WTC11 (cell line): Measurements from ENCODE around the gene PUDP. TPM values are rescaled to one million over a fixed set of nuclear protein-coding genes. Genes with fewer than 3 reads are reported as not detected.

Source experiments
- ATAC-seq: fragments of 200-7000 bp; cut with Tn5 transposase; 2 replicates; pipeline ENCODE4 v1.10.0; 2021; ENCODE audit warnings: mild to moderate bottlenecking, moderate library complexity
- CTCF ChIA-PET: fragments of 300-600 bp; sonication (Branson Sonifier 250); formaldehyde crosslinking; loops from one replicate; lab custom pipeline; 2021; ENCODE audit warnings: antibody characterized with exemption; lab: Charles Lee
- POLR2A ChIA-PET: fragments of 350-600 bp; sonication (Branson Sonifier 250); formaldehyde crosslinking; loops from one replicate; lab custom pipeline; 2021; ENCODE audit warnings: antibody characterized with exemption; lab: Charles Lee
- DNase-seq: peaks from one replicate; pipeline ENCODE4 v3.0.0; 2021; ENCODE audit warnings: low spot score
- H3K27ac Mint-ChIP-seq: 2 replicates; pipeline ENCODE4 v1.8.0; 2021; ENCODE audit warnings: mixed read lengths
- H3K27me3 Mint-ChIP-seq: 2 replicates; pipeline ENCODE4 v1.8.0; 2021; ENCODE audit warnings: low read depth, mild to moderate bottlenecking, moderate library complexity, mixed read lengths
- H3K36me3 Mint-ChIP-seq: 2 replicates; pipeline ENCODE4 v1.8.0; 2021; ENCODE audit warnings: mixed read lengths
- H3K4me1 Mint-ChIP-seq: 2 replicates; pipeline ENCODE4 v1.8.0; 2022; ENCODE audit warnings: mixed read lengths
- H3K4me3 Mint-ChIP-seq: 2 replicates; pipeline ENCODE4 v1.8.0; 2021; ENCODE audit warnings: mild to moderate bottlenecking, moderate library complexity, mixed read lengths
- H3K9me3 Mint-ChIP-seq: 2 replicates; pipeline ENCODE4 v1.8.0; 2021; ENCODE audit warnings: mixed read lengths
- ATF1 ChIP-seq: sonication (generic); formaldehyde crosslinking; IDR thresholded peaks from 2 replicates; pipeline ENCODE4 v1.8.1; 2023; ENCODE audit warnings: mild to moderate bottlenecking, moderate library complexity, missing genetic modification reagents
- ELF4 ChIP-seq: sonication (generic); formaldehyde crosslinking; IDR thresholded peaks from 2 replicates; pipeline ENCODE4 v1.8.1; 2022; ENCODE audit warnings: low read depth, mild to moderate bottlenecking, moderate library complexity, missing genetic modification reagents
- ETV6 ChIP-seq: sonication (generic); formaldehyde crosslinking; IDR thresholded peaks from 2 replicates; pipeline ENCODE4 v1.8.1; 2022; ENCODE audit warnings: mild to moderate bottlenecking, missing genetic modification reagents
- JUN ChIP-seq: sonication (generic); formaldehyde crosslinking; IDR thresholded peaks from 2 replicates; pipeline ENCODE4 v1.8.0; 2023; ENCODE audit warnings: mild to moderate bottlenecking, missing genetic modification reagents
- KAT7 ChIP-seq: sonication (generic); formaldehyde crosslinking; IDR thresholded peaks from 2 replicates; pipeline ENCODE4 v1.8.1; 2023; ENCODE audit warnings: missing genetic modification reagents, mild to moderate bottlenecking, borderline replicate concordance
- NFYB ChIP-seq: sonication (generic); formaldehyde crosslinking; conservative IDR thresholded peaks from 2 replicates; pipeline ENCODE4 v1.8.0; 2022; ENCODE audit warnings: low read depth, missing genetic modification reagents
- OVOL2 ChIP-seq: fragments of 250-450 bp; sonication (Bioruptor Pico); IDR thresholded peaks from 2 replicates; pipeline ENCODE4 v1.9.0; 2021; ENCODE audit warnings: mild to moderate bottlenecking, borderline replicate concordance
- SP1 ChIP-seq: sonication (generic); formaldehyde crosslinking; conservative IDR thresholded peaks from 2 replicates; pipeline ENCODE4 v1.8.1; 2022; ENCODE audit warnings: missing genetic modification reagents
- ZNF232 ChIP-seq: sonication (generic); formaldehyde crosslinking; IDR thresholded peaks from 2 replicates; pipeline ENCODE4 v1.8.0; 2022; ENCODE audit warnings: mild to moderate bottlenecking, missing genetic modification reagents
- ZNF671 ChIP-seq: fragments of 250-450 bp; sonication (Bioruptor Pico); IDR thresholded peaks from 2 replicates; pipeline ENCODE4 v1.8.0; 2021; ENCODE audit warnings: mild to moderate bottlenecking
- total RNA-seq: library from RNA; stranded (reverse); gene quantifications from 3 replicates; pipeline ENCODE4 v1.2.3, GENCODE V29; 2021
- TF ChIP-seq, protein P1 (sequence below): sonication (generic); formaldehyde crosslinking; IDR thresholded peaks from 2 replicates; pipeline ENCODE4 v1.8.1; 2023; ENCODE audit warnings: mild to moderate bottlenecking, missing genetic modification reagents, moderate library complexity
- TF ChIP-seq, protein P2 (sequence below): sonication (generic); formaldehyde crosslinking; conservative IDR thresholded peaks from 2 replicates; pipeline ENCODE4 v1.8.1; 2023; ENCODE audit warnings: mild to moderate bottlenecking, low read depth, missing genetic modification reagents, moderate library complexity
- TF ChIP-seq, protein P3 (sequence below): sonication (generic); formaldehyde crosslinking; IDR thresholded peaks from 2 replicates; pipeline ENCODE4 v1.8.1; 2022; ENCODE audit warnings: low read depth, mild to moderate bottlenecking, moderate library complexity, missing genetic modification reagents, borderline replicate concordance
- TF ChIP-seq, protein P4 (sequence below): fragments of 250-450 bp; sonication (Bioruptor Pico); IDR thresholded peaks from 2 replicates; pipeline ENCODE4 v1.8.0; 2021; ENCODE audit warnings: mild to moderate bottlenecking
- TF ChIP-seq, protein P5 (sequence below): sonication (generic); formaldehyde crosslinking; IDR thresholded peaks from 2 replicates; pipeline ENCODE4 v1.8.0; 2023; ENCODE audit warnings: missing genetic modification reagents
- TF ChIP-seq, protein P6 (sequence below): sonication (generic); formaldehyde crosslinking; IDR thresholded peaks from 2 replicates; pipeline ENCODE4 v1.8.1; 2022; ENCODE audit warnings: low read depth, missing genetic modification reagents, borderline replicate concordance
- TF ChIP-seq, protein P7 (sequence below): sonication (generic); formaldehyde crosslinking; IDR thresholded peaks from 2 replicates; pipeline ENCODE4 v1.8.0; 2022; ENCODE audit warnings: mild to moderate bottlenecking, missing genetic modification reagents
- TF ChIP-seq, protein P8 (sequence below): sonication (generic); formaldehyde crosslinking; IDR thresholded peaks from 2 replicates; pipeline ENCODE4 v1.8.1; 2022; ENCODE audit warnings: mild to moderate bottlenecking, moderate library complexity, missing genetic modification reagents
- TF ChIP-seq, protein P9 (sequence below): fragments of 250-450 bp; sonication (Bioruptor Pico); conservative IDR thresholded peaks from 2 replicates; pipeline ENCODE4 v1.9.0; 2021; ENCODE audit warnings: mild to moderate bottlenecking

Gene PUDP
- total RNA-seq, 1 experiment from 2014 or later, result 20.8 TPM

DNA sequence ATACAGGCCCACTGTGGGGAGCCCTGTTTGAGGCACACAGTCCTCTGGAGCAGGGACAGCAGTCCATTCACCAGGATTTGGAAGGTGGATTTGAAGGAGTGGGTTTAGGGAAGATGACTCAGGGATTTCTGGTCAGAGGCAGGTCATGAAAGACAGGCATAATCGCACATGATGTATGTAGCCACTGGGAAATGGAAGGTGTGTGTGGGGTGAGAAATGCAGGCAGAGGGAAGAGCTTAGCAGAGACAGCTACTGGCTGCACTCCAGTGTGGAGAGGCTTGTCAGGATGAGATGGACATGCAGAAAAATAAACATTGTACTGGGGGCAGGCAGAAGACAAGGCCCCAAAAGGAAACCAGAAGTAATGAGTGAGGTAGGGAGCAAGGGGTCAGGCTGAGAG lies 85.7 kb downstream of the PUDP start:
- H3K9me3 Mint-ChIP-seq, result peaks cover 6% of the 10 kb centered on the region
- no peak for ATAC-seq
- peaks cover 3% of the 10 kb centered on the region; the same call in 1 of the 2 replicates for H3K4me1 Mint-ChIP-seq
- TF ChIP-seq ELF4, result no peak
- TF ChIP-seq, protein P1, sequence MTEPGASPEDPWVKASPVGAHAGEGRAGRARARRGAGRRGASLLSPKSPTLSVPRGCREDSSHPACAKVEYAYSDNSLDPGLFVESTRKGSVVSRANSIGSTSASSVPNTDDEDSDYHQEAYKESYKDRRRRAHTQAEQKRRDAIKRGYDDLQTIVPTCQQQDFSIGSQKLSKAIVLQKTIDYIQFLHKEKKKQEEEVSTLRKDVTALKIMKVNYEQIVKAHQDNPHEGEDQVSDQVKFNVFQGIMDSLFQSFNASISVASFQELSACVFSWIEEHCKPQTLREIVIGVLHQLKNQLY (CRISPR knock-in tag), result no peak
- TF ChIP-seq JUN (CRISPR knock-in tag), result no peak
- TF ChIP-seq, protein P2, sequence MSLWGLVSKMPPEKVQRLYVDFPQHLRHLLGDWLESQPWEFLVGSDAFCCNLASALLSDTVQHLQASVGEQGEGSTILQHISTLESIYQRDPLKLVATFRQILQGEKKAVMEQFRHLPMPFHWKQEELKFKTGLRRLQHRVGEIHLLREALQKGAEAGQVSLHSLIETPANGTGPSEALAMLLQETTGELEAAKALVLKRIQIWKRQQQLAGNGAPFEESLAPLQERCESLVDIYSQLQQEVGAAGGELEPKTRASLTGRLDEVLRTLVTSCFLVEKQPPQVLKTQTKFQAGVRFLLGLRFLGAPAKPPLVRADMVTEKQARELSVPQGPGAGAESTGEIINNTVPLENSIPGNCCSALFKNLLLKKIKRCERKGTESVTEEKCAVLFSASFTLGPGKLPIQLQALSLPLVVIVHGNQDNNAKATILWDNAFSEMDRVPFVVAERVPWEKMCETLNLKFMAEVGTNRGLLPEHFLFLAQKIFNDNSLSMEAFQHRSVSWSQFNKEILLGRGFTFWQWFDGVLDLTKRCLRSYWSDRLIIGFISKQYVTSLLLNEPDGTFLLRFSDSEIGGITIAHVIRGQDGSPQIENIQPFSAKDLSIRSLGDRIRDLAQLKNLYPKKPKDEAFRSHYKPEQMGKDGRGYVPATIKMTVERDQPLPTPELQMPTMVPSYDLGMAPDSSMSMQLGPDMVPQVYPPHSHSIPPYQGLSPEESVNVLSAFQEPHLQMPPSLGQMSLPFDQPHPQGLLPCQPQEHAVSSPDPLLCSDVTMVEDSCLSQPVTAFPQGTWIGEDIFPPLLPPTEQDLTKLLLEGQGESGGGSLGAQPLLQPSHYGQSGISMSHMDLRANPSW (CRISPR knock-in tag), result no peak
- TF ChIP-seq ATF1 (CRISPR knock-in tag), result no peak
- TF ChIP-seq SP1 (CRISPR knock-in tag), result no peak
- no peak for TF ChIP-seq KAT7
- TF ChIP-seq ZNF671 (CRISPR knock-in tag), result no peak
- TF ChIP-seq, protein P3, sequence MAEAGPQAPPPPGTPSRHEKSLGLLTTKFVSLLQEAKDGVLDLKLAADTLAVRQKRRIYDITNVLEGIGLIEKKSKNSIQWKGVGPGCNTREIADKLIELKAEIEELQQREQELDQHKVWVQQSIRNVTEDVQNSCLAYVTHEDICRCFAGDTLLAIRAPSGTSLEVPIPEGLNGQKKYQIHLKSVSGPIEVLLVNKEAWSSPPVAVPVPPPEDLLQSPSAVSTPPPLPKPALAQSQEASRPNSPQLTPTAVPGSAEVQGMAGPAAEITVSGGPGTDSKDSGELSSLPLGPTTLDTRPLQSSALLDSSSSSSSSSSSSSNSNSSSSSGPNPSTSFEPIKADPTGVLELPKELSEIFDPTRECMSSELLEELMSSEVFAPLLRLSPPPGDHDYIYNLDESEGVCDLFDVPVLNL (CRISPR knock-in tag), result no peak
- no peak for TF ChIP-seq ZNF232 (CRISPR knock-in tag)
- TF ChIP-seq, protein P4, sequence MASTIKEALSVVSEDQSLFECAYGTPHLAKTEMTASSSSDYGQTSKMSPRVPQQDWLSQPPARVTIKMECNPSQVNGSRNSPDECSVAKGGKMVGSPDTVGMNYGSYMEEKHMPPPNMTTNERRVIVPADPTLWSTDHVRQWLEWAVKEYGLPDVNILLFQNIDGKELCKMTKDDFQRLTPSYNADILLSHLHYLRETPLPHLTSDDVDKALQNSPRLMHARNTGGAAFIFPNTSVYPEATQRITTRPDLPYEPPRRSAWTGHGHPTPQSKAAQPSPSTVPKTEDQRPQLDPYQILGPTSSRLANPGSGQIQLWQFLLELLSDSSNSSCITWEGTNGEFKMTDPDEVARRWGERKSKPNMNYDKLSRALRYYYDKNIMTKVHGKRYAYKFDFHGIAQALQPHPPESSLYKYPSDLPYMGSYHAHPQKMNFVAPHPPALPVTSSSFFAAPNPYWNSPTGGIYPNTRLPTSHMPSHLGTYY, result no peak
- no peak for TF ChIP-seq OVOL2 (CRISPR knock-in tag)
- TF ChIP-seq ETV6 (CRISPR knock-in tag), result no peak
- TF ChIP-seq, protein P5, sequence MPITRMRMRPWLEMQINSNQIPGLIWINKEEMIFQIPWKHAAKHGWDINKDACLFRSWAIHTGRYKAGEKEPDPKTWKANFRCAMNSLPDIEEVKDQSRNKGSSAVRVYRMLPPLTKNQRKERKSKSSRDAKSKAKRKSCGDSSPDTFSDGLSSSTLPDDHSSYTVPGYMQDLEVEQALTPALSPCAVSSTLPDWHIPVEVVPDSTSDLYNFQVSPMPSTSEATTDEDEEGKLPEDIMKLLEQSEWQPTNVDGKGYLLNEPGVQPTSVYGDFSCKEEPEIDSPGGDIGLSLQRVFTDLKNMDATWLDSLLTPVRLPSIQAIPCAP (CRISPR knock-in tag), result no peak
- TF ChIP-seq, all 79 proteins: peak for 0
- no peak for DNase-seq
- H3K4me3 Mint-ChIP-seq, result no peak overlapping the region
- ChIA-PET CTCF (no interaction called here), POLR2A (no interaction called here)
- no peak overlapping the region for H3K27ac Mint-ChIP-seq
- peaks cover 18% of the 10 kb centered on the region for H3K36me3 Mint-ChIP-seq
- no peaks in the 10 kb centered on the region for H3K27me3 Mint-ChIP-seq

DNA sequence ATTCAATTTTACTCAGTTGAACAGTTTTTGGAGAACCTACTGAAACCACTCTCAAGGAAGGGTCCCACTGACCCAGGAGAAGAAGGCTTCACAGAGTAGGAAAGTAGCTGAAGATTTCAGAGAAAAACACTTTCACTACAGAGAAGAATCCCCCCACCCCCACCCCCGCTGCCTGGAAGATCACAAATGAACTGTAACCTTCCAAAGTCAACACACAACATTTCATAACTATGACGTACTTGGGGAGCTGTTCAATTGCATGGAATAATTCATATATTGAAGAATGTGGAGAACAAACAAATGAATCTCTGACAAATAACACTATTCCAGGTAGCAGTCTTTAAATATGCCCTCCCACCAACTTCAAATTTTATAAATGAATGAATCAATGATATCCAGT lies 86.5 kb downstream of the PUDP start:
- ChIA-PET POLR2A (no interaction called here), CTCF (no interaction called here)
- ATAC-seq, result no peak
- TF ChIP-seq, protein P6, sequence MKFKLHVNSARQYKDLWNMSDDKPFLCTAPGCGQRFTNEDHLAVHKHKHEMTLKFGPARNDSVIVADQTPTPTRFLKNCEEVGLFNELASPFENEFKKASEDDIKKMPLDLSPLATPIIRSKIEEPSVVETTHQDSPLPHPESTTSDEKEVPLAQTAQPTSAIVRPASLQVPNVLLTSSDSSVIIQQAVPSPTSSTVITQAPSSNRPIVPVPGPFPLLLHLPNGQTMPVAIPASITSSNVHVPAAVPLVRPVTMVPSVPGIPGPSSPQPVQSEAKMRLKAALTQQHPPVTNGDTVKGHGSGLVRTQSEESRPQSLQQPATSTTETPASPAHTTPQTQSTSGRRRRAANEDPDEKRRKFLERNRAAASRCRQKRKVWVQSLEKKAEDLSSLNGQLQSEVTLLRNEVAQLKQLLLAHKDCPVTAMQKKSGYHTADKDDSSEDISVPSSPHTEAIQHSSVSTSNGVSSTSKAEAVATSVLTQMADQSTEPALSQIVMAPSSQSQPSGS (CRISPR knock-in tag), result no peak
- peaks cover 5% of the 10 kb centered on the region; the same call in 1 of the 2 replicates for H3K4me1 Mint-ChIP-seq
- DNase-seq, result no peak
- no peak overlapping the region for H3K27ac Mint-ChIP-seq
- no peaks in the 10 kb centered on the region for H3K27me3 Mint-ChIP-seq
- H3K9me3 Mint-ChIP-seq, result 0 out of 2 replicates have a peak, but pooled peaks cover 1% of the 10 kb centered on the region
- no peak overlapping the region for H3K4me3 Mint-ChIP-seq
- peaks cover 14% of the 10 kb centered on the region for H3K36me3 Mint-ChIP-seq

DNA sequence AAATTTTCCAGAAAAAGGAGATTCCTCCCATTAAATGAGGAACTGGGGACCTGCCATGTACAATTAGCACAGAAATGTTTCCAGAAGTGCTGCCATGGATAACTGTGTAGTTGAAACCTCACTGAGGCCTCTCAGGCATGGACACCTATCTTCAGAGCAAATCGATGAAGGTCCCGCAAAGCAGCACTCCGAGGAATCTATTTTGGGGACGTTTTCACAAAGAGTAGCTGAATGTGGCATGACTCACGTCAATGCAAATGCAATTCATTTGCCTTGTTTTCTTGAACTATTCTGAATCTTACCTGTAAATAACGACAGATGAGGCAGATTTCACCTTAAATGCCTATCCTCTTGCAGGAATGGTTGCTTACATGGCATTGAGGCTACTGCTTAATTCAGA lies 87.5 kb downstream of the PUDP start:
- no peaks in the 10 kb centered on the region for H3K9me3 Mint-ChIP-seq
- H3K4me3 Mint-ChIP-seq, result no peak overlapping the region
- peaks cover 5% of the 10 kb centered on the region; the same call in 1 of the 2 replicates for H3K4me1 Mint-ChIP-seq
- no peaks in the 10 kb centered on the region for H3K27me3 Mint-ChIP-seq
- CTCF ChIA-PET, result no interaction called here
- POLR2A ChIA-PET, result no interaction called here
- H3K27ac Mint-ChIP-seq, result no peak overlapping the region
- ATAC-seq (no peak), DNase-seq (no peak)
- peaks cover 12% of the 10 kb centered on the region for H3K36me3 Mint-ChIP-seq
- TF ChIP-seq KAT7, result no peak
- no peak for TF ChIP-seq NFYB (CRISPR knock-in tag)
- TF ChIP-seq, protein P7, sequence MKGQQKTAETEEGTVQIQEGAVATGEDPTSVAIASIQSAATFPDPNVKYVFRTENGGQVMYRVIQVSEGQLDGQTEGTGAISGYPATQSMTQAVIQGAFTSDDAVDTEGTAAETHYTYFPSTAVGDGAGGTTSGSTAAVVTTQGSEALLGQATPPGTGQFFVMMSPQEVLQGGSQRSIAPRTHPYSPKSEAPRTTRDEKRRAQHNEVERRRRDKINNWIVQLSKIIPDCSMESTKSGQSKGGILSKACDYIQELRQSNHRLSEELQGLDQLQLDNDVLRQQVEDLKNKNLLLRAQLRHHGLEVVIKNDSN (CRISPR knock-in tag), result no peak
- TF ChIP-seq, protein P8, sequence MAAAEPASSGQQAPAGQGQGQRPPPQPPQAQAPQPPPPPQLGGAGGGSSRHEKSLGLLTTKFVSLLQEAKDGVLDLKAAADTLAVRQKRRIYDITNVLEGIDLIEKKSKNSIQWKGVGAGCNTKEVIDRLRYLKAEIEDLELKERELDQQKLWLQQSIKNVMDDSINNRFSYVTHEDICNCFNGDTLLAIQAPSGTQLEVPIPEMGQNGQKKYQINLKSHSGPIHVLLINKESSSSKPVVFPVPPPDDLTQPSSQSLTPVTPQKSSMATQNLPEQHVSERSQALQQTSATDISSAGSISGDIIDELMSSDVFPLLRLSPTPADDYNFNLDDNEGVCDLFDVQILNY (CRISPR knock-in tag), result no peak
- TF ChIP-seq, protein P9, sequence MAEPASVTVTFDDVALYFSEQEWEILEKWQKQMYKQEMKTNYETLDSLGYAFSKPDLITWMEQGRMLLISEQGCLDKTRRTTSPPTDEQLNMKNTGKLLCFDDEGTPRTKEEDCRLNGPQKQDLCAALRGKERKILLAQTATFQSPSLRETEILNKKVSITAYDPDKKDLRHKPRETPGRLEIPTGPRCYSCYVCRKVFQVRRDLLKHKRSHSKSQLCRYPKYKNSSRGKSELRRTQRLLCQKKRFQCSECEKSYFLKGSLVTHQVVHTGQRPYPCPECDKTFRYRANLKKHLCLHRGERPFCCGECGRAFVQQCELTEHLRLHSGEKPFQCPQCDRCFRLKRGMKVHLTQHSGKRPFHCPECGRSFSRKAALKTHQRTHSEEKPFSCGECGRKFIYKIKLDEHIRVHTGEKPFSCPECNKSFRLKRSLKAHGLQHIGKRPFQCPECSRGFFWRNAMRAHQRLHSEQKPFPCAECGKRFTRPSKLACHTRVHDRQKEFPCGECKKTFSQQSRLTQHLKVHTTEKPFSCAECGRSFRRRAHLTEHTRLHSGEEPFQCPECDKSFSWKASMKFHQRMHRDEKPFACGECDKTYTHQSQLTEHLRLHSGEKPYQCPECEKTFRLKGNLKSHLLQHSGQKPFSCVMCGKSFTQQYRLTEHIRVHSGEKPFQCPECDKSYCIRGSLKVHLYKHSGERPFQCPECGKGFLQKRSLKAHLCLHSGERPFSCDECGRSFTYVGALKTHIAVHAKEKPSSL, result no peak
